NK-92 treated with Interleukin-12 subunit alpha and Interleukin-12 subunit beta, amount 100 ng/mL, for 24 hours (cell line): ENCODE data around the gene XAGE3.

Experiments
- DNase-seq: peaks from one replicate; lab custom pipeline; 2025; lab: John Stamatoyannopoulos, UW

XAGE3 gene

GRCh38 chrX:52839137-52839536 is 28.7 kb downstream of the XAGE3 start:
- no peak for DNase-seq

GRCh38 chrX:52830551-52830950 is 37.3 kb downstream of the XAGE3 start:
- no peak for DNase-seq

GRCh38 chrX:52824608-52825007 is 43.3 kb downstream of the XAGE3 start:
- no peak for DNase-seq

- no peak for DNase-seq
These were observed 46.7 kb downstream of the XAGE3 start for GRCh38 chrX:52821079-52821760.

GRCh38 chrX:52819788-52820187 is 48.1 kb downstream of the XAGE3 start:
- DNase-seq: no peak
